HG02938 (cell line): ENCODE data around the gene S100A9.
"Not testable (repeated sequence)": the region's sequence is repeated elsewhere in the genome, so short reads cannot be mapped to it uniquely, and the experiment has no call there.

Experiments used
- ATAC-seq: cut with Tn5 transposase; IDR thresholded peaks from one replicate; pipeline ENCODE4 v1.9.1; 2021; ENCODE audit warnings: mild to moderate bottlenecking, moderate library complexity; ENCODE audit not compliant: unreplicated experiment

Gene S100A9

GRCh38 chr1:153357853-153358690 is at the start of gene S100A9:
TSS of gene S100A9 (plus strand) at chr1:153357854. CDS start at chr1:153358284, 430 bp downstream.
- ATAC-seq = no peak

DNA sequence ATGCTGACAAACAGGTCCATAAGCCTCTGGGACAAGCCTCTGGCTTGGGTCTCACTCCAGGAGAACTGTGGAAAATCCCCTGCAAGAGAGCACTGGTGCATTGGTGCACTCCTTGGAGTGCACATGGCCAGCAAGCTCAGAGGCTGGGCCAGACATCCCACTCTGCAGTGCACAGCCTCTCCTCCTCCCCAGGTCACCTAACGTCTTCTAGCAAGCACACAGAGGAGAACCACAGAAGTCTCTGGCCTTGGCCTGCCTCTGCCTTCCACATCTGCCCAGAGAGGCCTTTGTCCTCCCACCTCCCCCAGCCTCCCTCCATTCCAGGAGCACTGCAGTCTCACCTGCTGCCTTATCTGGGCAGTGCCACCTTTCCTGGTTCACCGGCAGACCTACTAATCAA is 49.1 kb upstream of the S100A9 start:
- ATAC-seq = no peak

DNA sequence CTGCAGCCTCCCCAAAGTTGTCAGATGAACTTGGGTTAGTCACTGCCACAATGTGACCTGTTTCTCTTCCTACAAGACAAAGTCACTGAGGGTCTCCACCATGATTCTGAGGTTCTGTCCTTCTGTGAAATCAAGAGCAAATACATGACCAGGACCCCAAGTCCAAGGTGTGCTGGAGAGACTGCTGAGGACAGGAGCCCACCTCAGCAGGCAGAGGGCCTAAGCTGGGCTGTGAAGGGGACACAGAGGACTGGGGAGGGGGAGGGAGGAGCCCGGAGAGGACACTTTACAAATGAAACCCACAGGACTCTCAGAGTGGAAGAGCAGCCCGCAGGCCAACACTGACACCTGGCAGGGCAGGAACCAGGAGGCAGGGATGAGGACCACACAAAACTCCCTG is 48.2 kb upstream of the S100A9 start:
- no peak for ATAC-seq

DNA sequence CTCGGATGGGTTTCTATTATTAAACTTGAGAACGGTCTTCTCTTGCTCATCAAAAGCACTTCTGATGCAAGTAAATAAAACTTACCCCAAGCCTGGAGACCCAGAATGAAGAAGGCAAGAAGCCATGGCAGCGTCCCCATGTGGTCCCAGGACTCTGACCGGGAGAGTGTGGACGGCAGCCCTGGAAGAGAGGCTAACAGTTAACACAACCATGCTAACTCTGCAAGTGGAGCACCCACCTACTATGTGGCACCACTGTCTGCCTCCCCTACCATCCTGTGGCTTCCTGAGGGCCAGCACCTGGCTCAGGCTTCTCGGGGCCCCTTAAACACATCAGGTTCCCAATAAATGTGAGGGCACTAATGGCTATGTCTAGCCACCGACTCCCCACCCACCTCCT is 47.1 kb upstream of the S100A9 start:
- ATAC-seq = no peak

DNA sequence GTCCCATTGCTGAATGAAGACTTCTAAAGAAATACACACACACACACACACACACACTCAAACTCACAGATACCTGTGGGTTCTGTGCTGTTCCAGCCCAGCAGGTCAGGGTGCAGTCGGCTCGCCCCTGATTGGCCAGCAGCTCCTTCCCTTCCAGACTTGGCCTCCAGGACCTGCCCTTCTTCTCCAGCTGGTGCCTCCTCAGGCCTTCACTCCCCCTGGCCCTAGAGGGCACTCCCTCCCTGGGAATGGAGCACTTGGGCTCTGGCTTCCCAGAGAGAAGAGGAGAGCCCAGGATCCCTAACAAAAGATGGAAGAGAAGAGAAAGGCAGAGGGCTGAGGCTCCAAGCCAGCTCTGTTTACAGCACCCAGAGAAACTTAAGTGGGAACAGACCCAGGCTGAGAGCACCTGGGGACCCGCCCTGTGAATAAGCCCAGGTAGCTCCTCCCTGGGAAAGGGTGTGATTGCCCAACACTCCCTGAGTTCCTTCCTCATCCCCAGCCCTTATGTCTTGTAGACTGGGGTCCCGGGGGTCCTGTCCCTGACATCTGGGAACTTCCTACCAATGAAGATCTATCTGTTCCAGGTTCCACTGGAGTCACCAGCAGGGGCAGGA is 45.0 kb upstream of the S100A9 start, which contains the start of gene PGLYRP3:
TSS of gene PGLYRP3 (minus strand) at position 383 of the 617 bp plus-strand sequence. CDS start 2,287 bp downstream, outside the sequence.
- no peak for ATAC-seq

DNA sequence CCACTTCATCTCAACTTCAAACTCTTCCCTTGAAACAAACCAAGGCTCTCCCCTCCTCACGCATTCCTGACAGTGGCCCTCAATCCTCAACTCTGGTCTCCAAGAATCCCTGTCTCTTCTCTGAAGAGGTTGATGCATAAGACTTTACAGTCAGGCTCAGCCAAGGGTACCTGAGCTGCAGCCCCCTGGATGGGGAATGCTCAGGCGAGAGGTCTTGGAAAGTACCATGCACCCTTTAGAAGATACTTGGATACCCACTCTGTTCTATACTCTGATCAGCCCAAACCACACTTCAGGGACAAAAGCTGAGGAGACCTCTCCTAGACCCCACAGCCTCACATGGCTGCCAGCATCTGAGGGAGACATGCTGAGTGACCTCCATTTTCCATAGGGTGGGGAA is 44.4 kb upstream of the S100A9 start:
- ATAC-seq = no peak

DNA sequence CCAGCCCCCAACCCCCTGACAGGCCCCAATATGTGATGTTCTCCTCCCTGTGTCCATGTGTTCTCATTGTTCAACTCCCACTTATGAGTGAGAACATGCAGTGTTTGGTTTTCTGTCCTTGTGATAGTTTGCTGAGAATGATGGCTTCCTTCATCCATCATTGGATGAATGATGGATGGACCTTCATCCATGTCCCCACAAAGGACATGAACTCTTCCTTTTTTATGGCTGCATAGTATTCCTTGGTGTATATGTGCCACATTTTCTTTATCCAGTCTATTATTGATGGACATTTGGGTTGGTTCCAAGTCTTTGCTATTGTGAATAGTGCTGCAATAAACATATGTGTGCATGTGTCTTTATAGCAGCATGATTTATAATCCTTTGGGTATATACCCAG is 43.3 kb upstream of the S100A9 start:
- not testable (repeated sequence) for ATAC-seq

GRCh38 chr1:153316013-153316412 is 41.6 kb upstream of the S100A9 start:
- not testable (repeated sequence) for ATAC-seq

DNA sequence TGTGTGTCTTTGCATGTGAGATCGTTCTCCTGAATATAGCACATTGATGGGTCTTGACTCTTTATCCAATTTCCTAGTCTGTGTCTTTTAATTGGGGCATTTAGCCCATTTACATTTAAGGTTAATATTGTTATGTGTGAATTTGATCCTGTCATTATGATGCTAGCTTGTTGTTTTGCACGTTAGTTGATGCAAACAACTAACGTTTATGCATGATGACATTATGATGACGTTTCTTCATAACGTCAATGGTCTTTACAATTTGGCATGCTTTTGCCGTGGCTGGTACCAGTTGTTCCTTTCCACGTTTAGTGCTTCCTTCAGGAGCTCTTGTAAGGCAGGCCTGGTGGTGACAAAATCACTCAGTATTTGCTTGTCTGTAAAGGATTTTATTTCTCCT is 39.5 kb upstream of the S100A9 start:
- not testable (repeated sequence) for ATAC-seq

- no peak for ATAC-seq
Observed at GRCh38 chr1:153322568-153322967, 35.1 kb upstream of the S100A9 start.

DNA sequence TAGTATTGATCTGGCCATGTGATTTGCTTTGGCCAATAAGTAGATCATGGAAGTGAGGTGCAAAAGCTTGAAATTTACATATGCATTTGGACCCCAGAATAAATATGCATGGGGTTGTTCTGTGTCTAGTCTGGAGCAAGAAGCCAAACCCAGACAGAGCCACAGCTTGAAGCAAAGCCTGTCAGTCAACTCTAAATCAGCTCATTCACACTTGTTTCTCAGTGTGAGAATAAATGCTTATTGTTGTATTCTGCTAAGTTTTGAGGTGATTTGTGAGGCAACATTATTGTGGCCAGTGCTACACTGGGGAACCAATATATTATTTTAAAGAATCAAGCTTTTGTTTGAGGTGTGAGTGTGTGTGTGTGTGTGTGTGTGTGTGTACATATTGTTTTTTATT is 32.7 kb upstream of the S100A9 start:
- no peak for ATAC-seq

- ATAC-seq = no peak
Observed at GRCh38 chr1:153333902-153334301, 23.8 kb upstream of the S100A9 start.

DNA sequence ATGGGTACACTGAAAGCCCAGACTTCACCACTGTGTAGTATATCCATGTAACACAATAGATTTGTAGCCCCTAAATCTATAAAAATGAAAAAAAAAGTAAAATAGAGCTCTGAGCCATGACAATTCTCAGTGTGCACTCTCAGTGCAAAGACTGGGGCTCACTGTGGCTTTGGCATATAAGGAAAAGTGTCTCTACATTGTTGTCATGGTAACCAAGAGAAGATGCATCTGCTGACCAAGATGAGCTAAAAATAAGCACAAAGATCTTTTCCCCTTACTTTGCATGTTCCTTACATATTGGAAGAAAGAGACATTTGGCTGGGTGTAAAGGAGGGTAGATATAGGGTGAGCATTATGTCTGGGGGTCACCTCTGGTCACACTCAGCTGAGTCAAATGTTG is 21.0 kb upstream of the S100A9 start:
- no peak for ATAC-seq

GRCh38 chr1:153337980-153338853 is 19.4 kb upstream of the S100A9 start:
- ATAC-seq = no peak

GRCh38 chr1:153339802-153340201 is 17.9 kb upstream of the S100A9 start:
- ATAC-seq = no peak

DNA sequence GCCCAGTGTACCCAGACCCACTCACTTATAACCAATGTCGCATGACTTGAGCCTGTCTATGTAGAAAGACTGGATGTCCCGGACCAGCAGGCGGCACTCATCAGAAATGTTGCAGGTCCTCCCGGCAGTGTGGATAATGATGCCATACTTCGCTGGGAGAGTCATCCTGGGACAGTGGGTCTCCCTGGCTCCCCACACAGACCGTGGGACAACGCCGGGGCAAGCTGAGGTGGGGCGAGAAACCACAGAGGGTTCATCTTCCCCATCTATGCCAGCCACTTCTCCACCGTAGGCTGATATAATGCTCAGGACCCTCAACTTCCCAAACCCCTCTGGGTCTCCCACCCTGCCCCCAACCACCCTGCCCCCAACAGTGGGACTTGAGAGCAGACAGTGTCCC is 17.3 kb upstream of the S100A9 start:
- no peak for ATAC-seq

DNA sequence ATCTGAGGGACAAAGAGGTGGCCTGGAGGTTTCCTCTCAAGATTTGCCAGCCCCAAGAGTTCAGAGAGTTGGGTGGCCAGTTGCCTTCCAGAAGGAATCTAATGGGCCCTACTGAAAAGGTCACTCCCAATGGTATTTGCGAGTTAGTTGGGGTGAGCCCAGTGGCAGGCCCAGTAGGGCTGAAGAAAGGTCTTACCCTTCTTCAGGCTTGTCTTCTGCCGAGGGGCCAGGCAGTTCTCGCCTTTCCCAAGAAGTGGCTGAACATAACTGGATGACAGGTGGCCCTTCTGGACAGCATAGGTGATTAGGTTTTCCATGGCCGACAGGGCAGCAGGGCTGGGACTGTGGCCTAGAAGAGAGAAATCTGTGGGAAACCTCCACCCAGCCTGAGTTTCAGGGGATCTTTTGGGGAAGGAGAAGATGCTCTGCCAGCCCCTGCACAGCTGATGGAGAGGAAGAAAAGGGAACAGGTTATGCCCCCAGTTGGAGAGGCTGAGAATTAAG is 16.2 kb upstream of the S100A9 start:
- no peak for ATAC-seq

GRCh38 chr1:153342178-153342577 is 15.5 kb upstream of the S100A9 start:
- ATAC-seq = no peak

DNA sequence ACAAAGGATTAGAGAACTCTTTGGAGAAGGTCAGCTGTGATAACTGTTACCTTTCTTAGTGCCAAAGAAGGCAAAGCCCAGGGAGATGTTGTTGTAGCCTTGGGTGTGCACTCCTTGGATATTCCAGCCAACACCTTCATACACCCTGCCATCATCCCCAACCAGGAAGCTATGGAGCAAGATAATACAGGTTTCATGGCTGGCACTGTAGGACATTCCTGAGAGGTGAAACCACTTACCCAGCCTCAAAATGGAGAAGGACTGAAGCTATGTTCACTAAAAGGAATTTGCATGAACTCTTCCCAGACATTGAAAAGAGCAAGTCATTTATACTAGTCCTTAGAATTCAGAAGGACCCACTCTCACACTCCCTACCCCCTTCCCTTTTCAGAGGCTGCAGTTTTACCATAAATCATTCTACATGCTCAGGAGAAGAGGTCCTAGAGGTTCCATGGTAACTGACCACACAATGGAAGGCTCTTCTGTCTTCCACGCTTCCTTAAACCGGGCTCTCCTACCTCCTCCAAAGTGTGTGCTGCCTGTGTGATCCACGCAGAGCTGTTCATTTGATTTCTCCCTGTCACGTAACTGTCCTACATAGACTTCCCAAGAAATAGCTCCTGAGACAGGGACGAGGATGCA is 14.5 kb upstream of the S100A9 start:
- ATAC-seq = no peak

GRCh38 chr1:153343811-153344717 is 13.6 kb upstream of the S100A9 start:
- ATAC-seq = no peak
